ENCODE measurements around the gene LIME1. TPM values are rescaled to one million over a fixed set of nuclear protein-coding genes. Genes with fewer than 3 reads are reported as not detected.

Gene LIME1
- total and polyA plus RNA-seq, 9 of the 15 experiments (the other 6 are each of a cell fraction or from before 2014, with no cell fraction given): 0.11 to 17.1 (median 2.8) TPM; not detected in 2

- H3K27ac ChIP-seq (ENCODE audit: extremely low read depth, low read depth, low read length): no peak overlapping the region
- no TSS peak for BruUV-seq (replicated peaks)
- no peak overlapping the region for H3K4me3 ChIP-seq
- DNase-seq (ENCODE audit: extremely low read depth in 1 of 4, low spot score in 3 of 4) (no peak), FAIRE-seq (no peak), ATAC-seq (no peak)
- H3K9me3 ChIP-seq (replicated peaks; ENCODE audit: control insufficient read depth, insufficient read depth, low read depth, low read length): no peaks in the 10 kb centered on the region
- H4K20me1 ChIP-seq (replicated peaks; ENCODE audit: control insufficient read depth, insufficient read depth, low read length): no peaks in the 10 kb centered on the region; the same call in 1 of the 2 replicates
- ChIA-PET CTCF (ENCODE audit: low intra/inter-chr PET ratio) (no interaction called here), POLR2A (no interaction called here)
- H3K9me1 ChIP-seq (ENCODE audit: control insufficient read depth, insufficient read depth, low read length): no peaks in the 10 kb centered on the region
- H3K9ac ChIP-seq (ENCODE audit: insufficient read depth in 1 of 2, low read depth in 2 of 2, low read length in 2 of 2): peak overlapping the region in 1 of 2 experiments; percentile 13; a peak in 1 of 4 replicates
- in situ Hi-C loops (cut with MboI) (loop anchor here (5.0 kb wide), 1 partner anchor 58 kb away; no protein-coding TSS in a partner anchor), intact Hi-C loops (cut with micrococcal nuclease) (no loop called here)
- peaks cover 12 to 52% of the 10 kb centered on the region in 2 experiments; a peak in 4 of 5 replicates for H3K4me1 ChIP-seq (replicated peaks in 1 of 2; ENCODE audit: control insufficient read depth in 2 of 2, insufficient read depth in 2 of 2, low read length in 2 of 2)
- H3K4me2 ChIP-seq (ENCODE audit: insufficient read depth, low read length): no peak overlapping the region
- WGBS (ENCODE audit: insufficient coverage, low coverage, missing lambda C conversion rate): 51% methylated on average over 26 of the region's 31 CpGs
- TF ChIP-seq BRF1 (IDR thresholded peaks at IDR 0.05; ENCODE audit: borderline replicate concordance, extremely low read depth, insufficient read length): no peak
- no peak for TF ChIP-seq ZNF318 (IDR thresholded peaks at IDR 0.05; ENCODE audit: borderline replicate concordance in 1 of 2, low read depth in 1 of 2)
- no peak for TF ChIP-seq ZNF655 (CRISPR knock-in tag; IDR thresholded peaks at IDR 0.05)
- no peak for TF ChIP-seq IRF9 (tag; IDR thresholded peaks at IDR 0.05)
- no peak for TF ChIP-seq SRSF3 (IDR thresholded peaks at IDR 0.05; ENCODE audit: insufficient read depth, low read length)
- no peak for TF ChIP-seq CAMTA2 (CRISPR knock-in tag; conservative IDR thresholded peaks at IDR 0.05)
- TF ChIP-seq KDM4B (IDR thresholded peaks at IDR 0.05; ENCODE audit: borderline replicate concordance in 2 of 2, low read depth in 1 of 2): no peak
- TF ChIP-seq HDAC2 (IDR thresholded peaks at IDR 0.05): no peak
- H3K36me3 ChIP-seq (ENCODE audit: control insufficient read depth, insufficient read depth, low read length): no peaks in the 10 kb centered on the region
- no peaks in the 10 kb centered on the region for H3K79me2 ChIP-seq (ENCODE audit: control insufficient read depth, insufficient read depth, low read length)
- peaks cover 0 to 9% of the 10 kb centered on the region in 2 experiments; a peak in 2 of 5 replicates for H3K27me3 ChIP-seq (ENCODE audit: control insufficient read depth in 2 of 2, insufficient read depth in 2 of 2, low read length in 2 of 2)
- no peak overlapping the region for H2AFZ ChIP-seq (ENCODE audit: low read depth, low read length)
These were observed 33.5 kb downstream of the LIME1 start for GRCh38 chr20:63769891-63770474.
